ENCODE measurements around the gene WNK4.
A peak's percentile ranks its signal among the peaks of the same experiment; 100 is the strongest.
"Not testable (repeated sequence)": the region's sequence is repeated elsewhere in the genome, so short reads cannot be mapped to it uniquely, and the experiment has no call there.

WNK4 gene

DNA sequence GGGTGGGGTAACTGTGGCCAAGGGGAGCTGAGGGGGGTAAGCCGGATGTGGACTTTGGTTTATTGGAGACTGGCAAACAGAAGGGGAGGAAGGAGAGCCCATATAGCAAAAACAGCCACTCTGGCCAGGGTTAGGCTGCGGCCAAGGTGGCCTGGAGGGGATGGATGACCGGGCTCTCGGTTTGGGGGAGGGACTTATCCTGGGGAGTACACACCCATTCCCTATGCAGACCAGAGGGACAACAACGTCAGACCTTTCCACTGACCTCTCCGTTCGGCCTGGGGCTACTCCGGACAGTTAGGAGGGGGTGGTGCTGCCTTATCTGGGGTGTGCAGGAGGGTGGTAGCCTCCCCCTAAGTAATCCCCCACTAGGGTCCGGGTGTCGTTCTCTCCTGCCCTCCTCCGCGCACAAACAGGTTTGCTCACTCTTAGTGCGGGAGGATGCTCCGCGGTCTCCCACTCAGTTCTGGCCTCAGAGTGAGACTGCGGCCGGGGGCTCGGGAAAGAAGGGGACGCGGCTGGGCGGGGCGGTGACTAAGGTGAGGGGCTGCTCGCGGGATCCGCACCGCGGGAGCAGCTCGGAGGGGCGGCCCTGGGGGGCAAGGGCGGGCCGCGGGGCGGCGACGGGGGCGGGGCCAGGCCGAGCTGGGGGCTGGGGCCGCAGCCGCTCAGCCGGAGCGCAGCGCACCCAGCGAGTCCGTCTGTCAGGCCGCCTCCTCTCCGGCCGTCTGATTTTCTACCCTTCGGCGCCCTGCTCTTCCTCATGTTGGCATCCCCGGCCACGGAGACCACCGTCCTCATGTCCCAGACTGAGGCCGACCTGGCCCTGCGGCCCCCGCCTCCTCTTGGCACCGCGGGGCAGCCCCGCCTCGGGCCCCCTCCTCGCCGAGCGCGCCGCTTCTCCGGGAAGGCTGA is at the start of gene WNK4:
TSS of gene WNK4 (plus strand) at position 675 of the 915 bp plus-strand sequence. CDS start at position 764, 89 bp downstream.
- no peak for DNase-seq

DNA sequence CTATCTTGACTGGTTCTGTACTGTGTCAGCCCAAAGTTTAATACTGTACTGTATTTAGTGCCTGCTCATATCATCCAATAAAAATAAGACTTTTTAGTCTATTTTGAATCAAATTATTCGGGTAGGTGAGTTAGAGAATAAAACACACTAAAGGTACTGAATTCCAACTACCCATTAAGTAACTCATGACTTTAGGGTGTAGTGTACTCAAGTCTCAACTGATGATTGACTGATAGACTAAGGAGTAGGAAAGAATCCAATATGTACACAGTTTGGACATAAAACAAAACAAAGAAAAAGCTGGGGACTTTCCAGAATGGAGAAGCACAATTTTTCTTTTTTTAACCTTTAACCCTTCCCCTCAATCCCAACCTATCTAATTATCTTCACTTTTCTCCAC is 39.7 kb upstream of the WNK4 start:
- no peak for DNase-seq

DNA sequence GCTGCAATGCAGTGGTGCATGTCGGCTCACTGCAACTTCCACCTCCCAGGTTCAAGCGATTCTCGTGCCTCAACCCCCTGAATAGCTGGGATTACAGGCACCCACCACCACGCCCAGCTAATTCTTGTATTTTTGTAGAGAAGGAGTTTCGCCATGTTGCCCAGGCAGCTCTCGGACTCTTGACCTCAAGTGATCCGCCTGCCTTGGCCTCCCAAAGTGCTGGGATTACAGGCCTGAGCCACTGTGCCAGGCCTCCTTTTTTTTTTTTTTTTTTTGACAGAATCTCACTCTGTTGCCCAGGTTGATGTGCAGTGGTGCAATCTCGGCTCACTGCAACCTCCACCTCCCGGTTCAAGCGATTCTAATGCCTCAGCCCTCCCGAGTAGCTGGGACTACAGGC is 37.5 kb upstream of the WNK4 start:
- not testable (repeated sequence) for DNase-seq

DNA sequence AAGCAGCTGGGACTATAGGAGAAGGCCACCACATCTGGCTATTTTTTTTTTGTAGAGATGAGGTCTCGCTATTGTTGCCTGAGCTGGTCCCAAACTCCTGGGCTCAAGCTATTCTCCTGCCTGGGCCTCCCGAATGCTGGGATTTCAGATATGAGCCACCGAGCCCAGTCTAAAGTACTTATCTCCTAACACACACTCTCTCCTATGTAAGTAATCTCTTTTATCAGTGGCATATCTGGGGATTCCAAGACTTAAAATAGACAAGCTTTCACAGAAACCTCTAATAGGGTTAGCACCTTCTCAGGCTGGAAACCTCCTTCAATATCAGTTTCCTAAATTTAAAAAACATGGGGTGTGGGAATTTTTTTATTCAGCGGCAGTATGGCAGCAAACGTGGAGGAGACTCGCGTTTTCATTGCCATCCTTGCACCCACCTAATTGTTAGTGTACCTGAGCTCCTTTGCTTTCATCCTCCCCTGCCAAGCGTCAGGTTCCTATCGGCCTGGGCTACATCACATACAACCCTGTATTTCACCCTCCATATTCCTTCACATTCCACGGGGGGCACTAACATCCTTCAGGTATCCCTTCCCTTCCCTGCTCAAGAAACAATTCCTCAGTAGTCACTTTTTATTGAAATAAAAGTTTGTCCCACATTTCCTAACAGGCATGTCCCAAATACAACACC is 36.7 kb upstream of the WNK4 start:
- DNase-seq: no peak

DNA sequence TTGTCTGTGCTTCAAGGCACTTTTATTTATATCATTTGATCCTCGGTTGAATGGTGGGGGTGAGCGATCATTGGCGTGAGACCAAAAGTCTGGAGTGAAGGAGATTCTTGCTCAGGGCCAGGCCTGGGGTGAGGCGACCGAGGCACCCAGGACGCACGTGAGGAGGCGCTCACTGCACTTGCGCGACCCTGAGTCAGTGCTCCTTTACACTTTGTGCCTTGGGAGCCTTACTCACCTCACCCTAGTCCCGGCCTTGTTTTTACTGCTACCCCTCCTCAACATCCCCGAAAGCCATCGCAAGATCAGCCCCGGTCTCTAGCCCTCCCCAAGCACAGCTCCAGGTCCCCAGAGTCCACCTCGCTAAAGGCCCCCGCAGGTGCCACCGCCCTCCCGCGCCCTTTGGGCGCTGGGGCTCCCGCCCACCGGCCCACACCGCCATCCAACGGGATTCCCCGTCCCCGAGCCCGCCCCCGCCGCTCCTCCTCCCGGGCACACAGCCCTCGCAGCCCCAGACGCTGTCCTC is 36.1 kb upstream of the WNK4 start:
- DNase-seq: peak in 4 of 6 experiments; percentile 30 to 74 (median 68)

- DNase-seq: peak; percentile 85 to 94 (median 88)
Observed at GRCh38 chr17:42744806-42745617, 35.4 kb upstream of the WNK4 start, which contains the start of gene EZH1. Gene EZH1 (minus strand): TSS chr17:42745040. CDS start chr17:42728941, 16,099 bp downstream.

- DNase-seq: no peak
Observed at GRCh38 chr17:42748202-42748907, 32.1 kb upstream of the WNK4 start.

- no peak for DNase-seq
Observed at GRCh38 chr17:42748908-42749798, 31.3 kb upstream of the WNK4 start.

DNA sequence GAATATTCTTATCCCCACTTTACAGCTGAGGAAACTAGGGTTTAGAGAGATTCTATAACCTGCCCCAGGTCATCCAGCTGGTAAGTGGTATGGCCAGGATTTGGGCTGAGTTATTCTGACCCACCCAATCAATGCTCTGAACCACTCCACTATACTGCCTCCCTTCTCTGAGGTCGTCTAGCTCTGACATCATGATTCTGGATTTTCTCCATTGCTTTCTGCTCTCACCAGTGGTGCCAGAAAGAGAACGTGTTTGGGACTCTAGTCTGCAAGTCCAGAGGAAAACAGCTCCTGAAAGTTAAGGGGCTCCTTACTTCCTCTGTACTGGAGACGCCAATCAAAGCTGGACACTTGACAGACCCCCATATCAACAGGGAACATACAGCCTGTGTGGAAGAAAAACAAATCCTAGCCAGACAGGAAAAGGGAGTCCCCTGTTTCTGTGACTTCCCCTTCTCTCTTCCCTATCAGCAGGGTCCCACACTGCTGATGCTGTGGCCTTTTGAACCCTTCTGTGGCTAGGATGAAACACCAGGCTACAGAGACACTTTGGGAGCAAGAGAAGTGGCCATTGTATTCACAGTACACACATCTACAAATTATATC is 29.6 kb upstream of the WNK4 start:
- DNase-seq: no peak

- DNase-seq: no peak
Observed at GRCh38 chr17:42751628-42752027, 28.8 kb upstream of the WNK4 start.

- no peak for DNase-seq
Observed at GRCh38 chr17:42754782-42755181, 25.6 kb upstream of the WNK4 start.

- no peak for DNase-seq
Observed at GRCh38 chr17:42759982-42760651, 20.3 kb upstream of the WNK4 start.

GRCh38 chr17:42760652-42761581 is 19.5 kb upstream of the WNK4 start, which contains the start of gene RAMP2:
Gene RAMP2 (plus strand): TSS chr17:42761227. CDS start chr17:42761262, 35 bp downstream.
- peak in 2 of 6 experiments; percentile 11 to 22 for DNase-seq

- DNase-seq: no peak
Observed at GRCh38 chr17:42761638-42762037, 18.8 kb upstream of the WNK4 start.

DNA sequence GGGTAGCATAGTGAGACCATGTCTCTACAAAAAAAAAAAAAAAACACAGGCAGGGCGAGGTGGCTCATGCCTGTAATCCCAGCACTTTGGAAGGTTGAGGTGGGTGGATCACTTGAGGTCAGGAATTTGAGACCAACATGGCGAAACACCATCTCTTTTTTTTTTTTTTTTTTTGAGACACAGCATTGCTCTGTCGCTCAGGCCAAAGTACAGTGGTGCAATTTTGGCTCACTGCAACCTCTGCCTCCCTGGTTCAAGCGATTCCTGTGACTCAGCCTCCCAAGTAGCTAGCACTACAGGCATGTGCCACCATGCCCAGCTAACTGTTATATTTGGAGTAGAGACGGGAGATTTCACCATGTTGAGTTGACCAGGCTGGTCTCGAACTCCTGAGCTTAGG is 14.3 kb upstream of the WNK4 start:
- DNase-seq: no peak

DNA sequence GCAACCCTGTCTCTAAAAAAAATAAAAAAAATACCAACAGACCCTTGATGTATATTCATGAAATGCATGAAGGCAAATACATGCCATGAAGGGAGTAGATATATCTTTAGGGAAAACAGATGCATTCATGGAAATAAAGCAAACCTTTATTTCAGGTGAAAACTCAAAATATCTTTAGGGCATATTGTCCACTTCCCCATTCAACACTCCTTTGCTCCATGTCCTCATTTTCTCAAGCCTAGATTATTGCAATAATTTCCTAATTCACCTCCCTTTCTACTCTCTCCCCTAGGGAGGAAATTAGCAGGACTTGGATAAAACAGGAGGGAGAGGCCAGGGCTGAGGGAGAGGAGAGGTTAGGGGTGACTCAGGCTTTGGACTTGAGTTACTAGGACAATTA is 12.9 kb upstream of the WNK4 start:
- no peak for DNase-seq

DNA sequence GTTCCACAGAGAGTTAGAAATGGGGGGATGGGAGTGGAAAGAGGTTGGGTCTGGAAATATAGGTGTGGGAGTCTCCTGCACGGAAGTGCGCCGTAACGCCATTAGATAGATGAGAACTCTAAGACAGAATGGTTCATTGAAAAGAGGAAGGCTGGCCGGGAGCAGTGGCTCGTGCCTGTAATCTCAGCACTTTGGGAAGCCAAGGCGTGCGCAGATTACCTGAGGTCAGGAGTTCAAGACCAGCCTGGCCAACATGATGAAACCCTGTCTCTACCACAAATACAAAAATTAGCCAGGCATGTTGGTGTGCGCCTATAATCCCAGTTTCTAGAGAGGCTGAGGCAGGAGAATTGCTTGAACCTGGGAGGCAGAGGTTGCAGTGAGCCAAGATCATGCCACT is 12.4 kb upstream of the WNK4 start:
- not testable (repeated sequence) for DNase-seq

DNA sequence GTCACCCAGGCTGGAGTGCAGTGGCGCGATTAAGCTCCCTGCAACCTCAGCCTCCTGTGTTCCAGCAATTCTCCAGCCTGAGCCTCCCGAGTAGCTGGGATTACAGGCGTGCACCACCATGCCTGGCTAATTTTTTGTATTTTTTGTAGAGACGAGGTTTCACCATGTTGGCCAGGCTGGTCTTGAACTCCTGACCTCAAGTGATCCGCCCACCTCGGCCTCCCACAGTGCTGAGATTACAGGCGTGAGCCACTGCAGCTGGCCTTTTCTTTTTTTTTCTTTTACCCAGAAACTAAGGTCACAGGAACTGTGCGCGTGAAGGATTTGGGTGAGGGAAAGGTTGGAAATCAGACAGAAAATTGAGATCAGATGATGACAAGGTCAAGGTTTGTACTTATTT is 10.4 kb upstream of the WNK4 start:
- not testable (repeated sequence) for DNase-seq

DNA sequence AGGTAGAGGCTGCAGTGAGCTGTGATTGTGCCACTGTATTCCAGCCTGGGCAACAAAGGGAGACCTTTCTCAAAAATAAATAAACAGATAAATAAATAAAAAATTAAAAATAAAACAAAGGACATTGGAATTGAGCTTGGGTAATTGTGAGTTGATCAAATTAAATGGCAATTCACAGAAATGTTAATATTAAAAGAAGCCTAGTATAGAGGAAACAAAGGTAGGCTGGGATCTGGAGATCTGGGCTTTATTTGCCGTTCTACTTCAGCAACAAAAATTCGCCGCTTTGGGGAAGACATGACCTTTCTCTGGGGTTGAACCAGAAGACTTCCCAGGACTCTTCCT is 7.5 kb upstream of the WNK4 start:
- DNase-seq: no peak
